22Rv1 (cell line): Measurements from ENCODE around the gene FLT4.

Experiments
- H3K27ac ChIP-seq: fragments of 450-650 bp; 2 replicates; pipeline ENCODE4 v1.5.1; 2017
- ZFX ChIP-seq: fragments of 450-650 bp; IDR thresholded peaks from 2 replicates; pipeline ENCODE4 v1.6.1; 2017; ENCODE audit warnings: antibody characterized with exemption, borderline replicate concordance
- TF ChIP-seq, protein P1 (sequence below): fragments of 450-650 bp; IDR thresholded peaks from 2 replicates; pipeline ENCODE4 v1.5.1; 2017; ENCODE audit warnings: mild to moderate bottlenecking

Gene FLT4

DNA sequence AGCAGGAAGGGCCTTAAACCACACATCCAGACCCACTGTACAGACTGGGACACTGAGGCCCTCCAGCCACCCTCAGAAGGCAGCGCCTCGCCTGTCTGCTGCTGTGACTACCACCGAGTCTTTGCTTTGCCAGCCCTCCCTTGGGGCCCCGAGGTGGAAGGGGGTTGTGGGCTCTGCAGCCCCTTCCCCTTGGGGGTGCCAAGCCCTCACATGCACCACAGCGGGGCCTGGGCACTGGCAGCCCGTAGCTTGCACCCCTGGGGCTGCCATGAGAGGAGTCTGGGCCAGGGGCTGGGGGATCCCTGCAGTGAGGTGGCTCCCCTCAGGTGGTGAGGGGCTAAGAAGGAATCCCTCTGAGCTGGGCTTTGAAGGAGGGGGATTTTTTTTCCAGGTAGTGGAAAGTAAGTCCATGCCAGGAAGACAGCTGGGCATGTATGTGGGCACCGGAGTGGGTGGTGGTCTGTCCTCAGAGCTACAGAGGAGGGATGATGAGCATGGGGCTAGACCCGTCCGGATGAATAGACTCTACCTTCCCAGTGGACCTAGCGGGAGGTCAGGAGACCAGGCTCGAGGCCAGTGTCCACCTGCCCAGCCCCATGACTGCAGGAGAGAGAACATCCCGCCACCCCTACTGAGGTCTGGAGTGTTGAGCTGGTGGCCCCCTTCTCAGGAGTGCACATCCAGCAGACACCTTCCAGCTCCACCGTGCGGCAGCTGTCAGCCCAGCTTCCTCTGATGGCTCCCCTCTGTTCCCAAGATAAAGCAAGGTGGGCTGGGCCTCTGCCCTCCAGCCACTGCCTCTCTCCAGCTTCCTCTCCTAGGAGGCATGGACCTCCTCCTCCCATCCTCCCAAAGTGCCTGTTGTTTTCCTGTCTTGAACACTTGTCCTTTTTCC lies 15.9 kb downstream of the FLT4 start:
- no peak for TF ChIP-seq ZFX
- TF ChIP-seq, protein P1, sequence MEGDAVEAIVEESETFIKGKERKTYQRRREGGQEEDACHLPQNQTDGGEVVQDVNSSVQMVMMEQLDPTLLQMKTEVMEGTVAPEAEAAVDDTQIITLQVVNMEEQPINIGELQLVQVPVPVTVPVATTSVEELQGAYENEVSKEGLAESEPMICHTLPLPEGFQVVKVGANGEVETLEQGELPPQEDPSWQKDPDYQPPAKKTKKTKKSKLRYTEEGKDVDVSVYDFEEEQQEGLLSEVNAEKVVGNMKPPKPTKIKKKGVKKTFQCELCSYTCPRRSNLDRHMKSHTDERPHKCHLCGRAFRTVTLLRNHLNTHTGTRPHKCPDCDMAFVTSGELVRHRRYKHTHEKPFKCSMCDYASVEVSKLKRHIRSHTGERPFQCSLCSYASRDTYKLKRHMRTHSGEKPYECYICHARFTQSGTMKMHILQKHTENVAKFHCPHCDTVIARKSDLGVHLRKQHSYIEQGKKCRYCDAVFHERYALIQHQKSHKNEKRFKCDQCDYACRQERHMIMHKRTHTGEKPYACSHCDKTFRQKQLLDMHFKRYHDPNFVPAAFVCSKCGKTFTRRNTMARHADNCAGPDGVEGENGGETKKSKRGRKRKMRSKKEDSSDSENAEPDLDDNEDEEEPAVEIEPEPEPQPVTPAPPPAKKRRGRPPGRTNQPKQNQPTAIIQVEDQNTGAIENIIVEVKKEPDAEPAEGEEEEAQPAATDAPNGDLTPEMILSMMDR: no peak
- no peak overlapping the region for H3K27ac ChIP-seq

DNA sequence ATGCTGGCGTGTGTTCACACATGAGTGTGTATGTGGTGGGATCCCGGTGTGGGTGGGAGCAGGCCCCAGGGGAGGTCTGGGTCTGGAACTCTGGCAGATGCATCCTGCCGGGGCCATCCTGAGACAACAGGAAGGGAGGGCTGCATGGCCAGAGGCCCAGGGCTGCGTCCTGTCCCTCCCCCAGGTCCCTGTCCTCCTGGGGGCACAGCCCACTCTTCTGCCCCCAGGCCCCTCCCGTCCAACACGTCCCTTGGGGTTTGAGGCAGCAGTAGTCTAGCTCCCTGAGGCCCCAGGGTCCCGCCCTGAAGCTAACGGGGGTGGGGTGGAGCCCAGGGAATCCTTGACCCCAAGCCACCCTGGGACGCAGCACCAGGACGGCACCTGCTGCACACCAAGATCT lies 16.6 kb downstream of the FLT4 start:
- TF ChIP-seq ZFX: no peak
- TF ChIP-seq, protein P1: no peak
- H3K27ac ChIP-seq: no peak overlapping the region

DNA sequence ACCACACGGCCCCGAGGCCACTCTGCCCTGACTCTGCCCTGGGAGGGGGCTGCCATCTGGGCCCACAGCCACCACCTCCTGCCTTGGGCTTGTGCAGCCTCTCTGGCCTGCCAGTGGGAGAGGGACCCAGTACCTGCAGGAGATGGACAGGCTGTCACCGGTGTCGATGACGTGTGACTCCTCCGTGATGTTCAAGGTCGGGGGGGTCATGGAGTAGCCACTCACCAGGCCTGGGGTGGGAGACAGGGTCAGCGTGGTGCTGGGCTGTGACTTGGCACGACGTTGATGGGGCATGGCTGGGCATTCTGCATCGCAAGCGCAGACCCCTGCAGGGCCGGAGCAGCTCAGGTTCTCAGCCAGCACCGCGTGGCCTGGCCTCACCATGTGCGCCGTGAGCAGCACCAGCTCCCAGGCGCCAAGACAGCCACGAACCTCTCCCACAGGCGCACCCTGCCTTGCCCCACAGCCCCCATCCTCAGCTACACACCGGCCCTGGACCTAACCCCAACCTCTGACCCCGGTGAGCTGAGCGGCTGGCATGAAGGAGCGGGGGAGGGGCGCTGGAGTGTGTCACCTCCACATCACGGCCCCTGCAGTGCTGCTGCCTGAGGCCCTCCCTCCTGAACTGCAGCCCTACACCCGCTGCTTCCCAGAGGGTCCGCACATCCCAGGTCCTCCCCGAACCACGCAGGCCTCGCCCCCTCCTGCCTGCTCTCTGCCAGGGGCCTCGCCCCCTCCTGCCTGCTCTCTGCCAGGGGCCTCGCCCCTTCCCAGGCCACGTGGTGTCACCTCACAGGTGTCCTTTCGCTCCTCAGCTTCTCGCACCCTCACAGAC lies 17.6 kb downstream of the FLT4 start:
- TF ChIP-seq, protein P1: no peak
- TF ChIP-seq ZFX: no peak
- no peak overlapping the region for H3K27ac ChIP-seq

DNA sequence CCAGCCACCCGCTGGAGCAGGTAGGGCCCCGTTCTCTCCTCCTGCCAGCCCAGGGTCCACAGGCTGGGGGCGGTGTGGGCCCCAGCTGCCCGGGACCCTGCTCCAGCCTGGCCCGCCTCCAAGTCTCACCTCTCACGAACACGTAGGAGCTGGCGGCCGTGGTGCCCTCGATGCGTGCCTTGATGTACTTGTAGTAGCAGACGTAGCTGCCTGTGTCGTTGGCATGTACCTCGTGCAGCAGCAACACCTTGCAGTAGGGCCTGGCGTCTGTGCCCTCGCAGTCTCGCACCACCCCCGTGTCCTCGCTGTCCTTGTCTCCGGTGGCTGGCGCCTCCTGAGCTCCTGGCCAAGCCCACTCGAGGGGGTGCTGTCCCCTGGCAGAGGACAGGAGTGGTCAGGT lies 19.0 kb downstream of the FLT4 start:
- TF ChIP-seq ZFX: no peak
- H3K27ac ChIP-seq: no peak overlapping the region

DNA sequence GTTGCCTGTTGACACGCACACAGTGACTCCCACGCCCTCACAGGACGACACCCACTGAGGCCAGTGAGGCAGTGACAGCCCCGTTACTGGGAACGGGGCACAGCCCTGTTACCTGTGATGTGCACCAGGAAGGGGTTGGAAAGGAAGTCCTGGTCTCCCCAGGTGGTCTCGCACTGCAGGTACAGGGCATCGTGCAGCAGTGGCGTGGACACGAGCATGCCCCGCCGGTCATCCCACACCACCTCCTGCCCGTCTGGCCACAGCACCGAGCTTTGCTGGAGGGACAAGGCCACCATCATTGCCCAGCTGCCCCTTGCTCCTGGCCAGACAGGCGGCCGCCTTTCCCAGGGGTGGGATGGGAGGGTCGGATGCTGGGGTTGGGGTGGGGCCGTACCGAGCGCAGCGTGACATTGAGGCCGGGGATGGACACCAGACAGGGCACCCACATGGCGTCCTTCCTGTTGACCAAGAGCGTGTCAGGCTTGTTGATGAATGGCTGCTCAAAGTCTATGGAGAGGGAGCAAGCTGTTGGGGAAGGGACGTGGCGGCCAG lies 19.5 kb downstream of the FLT4 start:
- TF ChIP-seq ZFX: no peak
- TF ChIP-seq, protein P1: no peak
- H3K27ac ChIP-seq: no peak overlapping the region

DNA sequence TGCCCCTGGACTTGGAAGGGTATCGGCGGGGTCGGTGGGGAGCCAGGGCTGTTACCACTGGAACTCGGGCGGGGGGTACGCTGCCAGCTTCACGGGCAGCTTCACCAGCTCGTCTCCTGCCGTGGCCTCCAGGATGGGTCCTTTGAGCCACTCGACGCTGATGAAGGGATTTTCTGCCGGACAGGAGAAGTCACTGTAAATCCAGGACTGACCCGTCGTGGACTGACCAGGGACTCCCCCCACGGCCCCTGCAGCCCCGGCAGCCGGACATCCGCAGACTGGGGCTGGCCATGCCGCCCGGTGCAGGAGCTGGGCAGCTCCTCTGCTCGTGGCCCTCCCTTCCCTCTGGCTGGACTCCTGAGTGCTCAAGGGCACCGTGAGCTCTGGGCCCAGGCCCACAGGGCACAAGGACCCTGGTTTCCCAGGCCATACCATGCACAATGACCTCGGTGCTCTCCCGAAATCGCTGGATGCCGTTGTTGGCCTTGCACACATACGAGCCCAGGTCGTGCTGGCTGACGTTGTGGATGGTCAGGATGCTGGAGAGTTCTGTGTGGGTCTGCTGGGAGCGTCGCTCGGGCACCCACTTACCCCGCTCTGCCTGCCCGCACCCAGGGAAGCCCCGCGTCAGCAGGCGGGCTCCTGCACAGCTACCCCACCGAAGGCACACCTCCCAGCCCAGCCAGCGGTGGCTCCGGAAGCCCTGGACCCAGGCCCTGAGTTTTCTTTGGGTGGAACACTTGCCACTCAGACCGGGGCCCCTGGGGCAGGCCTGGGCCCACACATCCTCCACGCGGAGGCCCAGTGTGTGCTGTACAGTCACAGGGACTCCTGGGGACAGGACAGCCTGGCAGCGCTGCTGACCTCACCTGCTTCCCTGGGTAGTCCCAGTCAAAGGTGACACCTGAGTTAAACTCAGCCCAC lies 20.3 kb downstream of the FLT4 start:
- H3K27ac ChIP-seq: no peak overlapping the region

More for the DNA sequence above, 20.3 kb downstream of the FLT4 start:
- TF ChIP-seq, protein P1: no peak
- no peak for TF ChIP-seq ZFX
